GM19324 (cell line): ENCODE measurements around the gene SGMS1.
"Not testable (repeated sequence)": the region's sequence is repeated elsewhere in the genome, so short reads cannot be mapped to it uniquely, and the experiment has no call there.

Source experiments
- ATAC-seq: cut with Tn5 transposase; IDR thresholded peaks from one replicate; pipeline ENCODE4 v1.9.1; 2021; ENCODE audit warnings: mild to moderate bottlenecking, moderate library complexity; ENCODE audit not compliant: unreplicated experiment, low FRiP score

Gene SGMS1

DNA sequence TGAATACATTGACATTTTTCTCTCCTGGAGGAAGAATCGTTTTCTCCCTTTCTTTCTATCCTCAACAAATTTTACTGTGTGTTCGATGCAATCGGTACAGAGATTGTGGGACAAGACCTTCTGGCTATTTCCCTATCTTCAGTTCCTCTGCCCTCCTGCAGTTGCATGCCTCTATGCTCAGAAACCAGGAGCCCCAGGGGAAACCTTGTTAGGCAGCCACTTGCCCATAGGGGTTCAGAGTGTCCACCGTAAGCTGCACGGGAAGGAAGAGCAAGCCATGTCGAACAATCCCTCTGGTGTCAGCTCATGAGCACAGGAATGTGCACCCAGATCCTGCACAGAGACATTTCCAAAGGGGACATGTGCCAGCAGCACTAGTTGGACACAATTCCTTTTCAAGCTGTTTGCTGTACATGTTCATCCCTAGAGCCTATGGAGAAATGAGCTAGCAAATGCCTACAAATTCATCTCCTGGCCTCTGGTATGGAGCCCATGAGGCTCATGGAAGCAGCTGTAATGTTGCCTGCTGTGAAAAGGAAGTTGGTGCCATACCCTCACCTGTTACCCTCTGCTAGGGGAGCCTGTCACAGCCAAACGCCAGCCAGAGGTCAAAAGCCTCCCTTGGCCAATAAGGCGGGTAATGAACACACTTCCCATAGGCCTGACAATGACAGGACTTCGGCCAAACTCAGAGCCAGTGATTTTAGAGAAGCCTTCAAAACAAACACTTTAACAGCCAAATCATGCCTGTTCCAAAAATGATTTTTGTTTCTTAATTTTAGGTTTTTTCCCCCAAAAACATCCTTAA is 336.6 kb downstream of the SGMS1 start:
- no peak for ATAC-seq

DNA sequence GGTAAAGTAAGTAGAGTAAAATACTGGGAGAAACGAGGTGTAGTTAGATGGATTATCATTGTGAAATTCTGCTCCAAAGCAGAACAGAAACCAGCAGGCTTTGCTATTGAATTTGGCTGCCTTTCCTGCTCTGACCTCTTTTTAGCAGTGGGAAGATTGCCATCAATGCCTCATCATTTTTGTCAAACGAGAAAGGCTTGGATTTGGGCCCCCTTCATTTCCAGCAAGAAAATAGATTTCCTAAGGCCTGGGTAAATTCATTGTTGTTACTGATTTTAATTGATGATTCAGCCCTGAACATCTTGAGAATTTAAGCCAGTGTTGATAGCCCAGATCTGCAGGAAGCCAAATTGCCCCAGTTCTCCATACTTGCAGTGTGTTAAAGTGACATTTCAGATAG is 337.2 kb downstream of the SGMS1 start:
- no peak for ATAC-seq

GRCh38 chr10:50281967-50282522 is 341.7 kb downstream of the SGMS1 start:
- no peak for ATAC-seq

DNA sequence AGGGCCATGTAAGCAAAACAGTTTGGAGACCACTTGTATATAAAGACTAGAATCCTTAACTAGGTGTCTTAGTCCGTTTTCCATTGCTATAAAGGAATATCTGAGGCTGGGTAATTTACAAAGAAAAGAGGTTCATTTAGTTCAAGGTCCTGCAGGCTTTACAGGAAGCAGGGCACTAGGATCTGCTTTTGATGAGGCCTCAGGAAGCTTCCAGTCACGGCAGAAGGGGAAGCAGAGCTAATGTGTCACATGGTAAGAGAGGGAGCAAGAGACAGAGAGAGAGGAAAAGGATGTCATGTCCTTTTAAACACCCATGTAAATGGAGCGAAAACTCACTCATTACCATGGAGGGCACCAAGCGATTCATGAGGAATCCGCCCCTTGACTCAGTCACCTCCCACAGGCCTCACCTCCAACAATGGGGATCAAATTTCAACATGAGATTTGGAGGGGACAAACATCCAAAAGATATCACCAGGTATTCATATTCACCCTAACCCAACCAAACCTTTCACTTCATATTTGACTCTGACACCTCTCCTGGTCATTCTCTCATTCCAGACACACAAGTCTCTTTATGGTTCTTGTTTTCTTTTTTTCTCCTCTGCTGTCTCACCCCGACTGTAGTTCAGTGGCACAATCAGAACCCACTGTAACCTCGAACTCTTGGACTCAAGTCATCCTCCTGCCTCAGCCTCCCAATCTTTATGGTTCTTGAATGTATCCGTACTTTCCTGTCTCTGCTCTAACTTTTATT is 342.4 kb downstream of the SGMS1 start:
- ATAC-seq = no peak

- ATAC-seq = no peak
Observed at GRCh38 chr10:50280049-50280841, 343.5 kb downstream of the SGMS1 start.

DNA sequence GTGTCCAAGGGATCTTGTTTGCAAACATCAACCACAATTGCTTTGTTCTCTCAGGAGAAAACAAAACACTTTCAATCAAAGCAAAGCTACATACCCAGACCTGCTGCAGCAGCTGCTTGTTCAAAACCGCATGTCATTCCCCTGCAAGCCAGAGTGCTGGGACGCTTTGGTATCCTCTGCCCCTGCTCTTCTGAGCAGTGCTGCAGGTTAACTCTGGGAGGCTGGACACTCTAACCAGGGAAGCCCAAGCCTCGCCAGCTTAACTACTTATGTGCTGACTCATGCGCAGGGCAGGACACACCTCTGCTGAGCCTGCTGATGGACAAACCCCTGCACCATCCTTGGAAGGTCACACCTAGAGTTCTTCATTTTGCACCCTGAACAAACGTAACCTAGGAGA is 344.3 kb downstream of the SGMS1 start:
- no peak for ATAC-seq

DNA sequence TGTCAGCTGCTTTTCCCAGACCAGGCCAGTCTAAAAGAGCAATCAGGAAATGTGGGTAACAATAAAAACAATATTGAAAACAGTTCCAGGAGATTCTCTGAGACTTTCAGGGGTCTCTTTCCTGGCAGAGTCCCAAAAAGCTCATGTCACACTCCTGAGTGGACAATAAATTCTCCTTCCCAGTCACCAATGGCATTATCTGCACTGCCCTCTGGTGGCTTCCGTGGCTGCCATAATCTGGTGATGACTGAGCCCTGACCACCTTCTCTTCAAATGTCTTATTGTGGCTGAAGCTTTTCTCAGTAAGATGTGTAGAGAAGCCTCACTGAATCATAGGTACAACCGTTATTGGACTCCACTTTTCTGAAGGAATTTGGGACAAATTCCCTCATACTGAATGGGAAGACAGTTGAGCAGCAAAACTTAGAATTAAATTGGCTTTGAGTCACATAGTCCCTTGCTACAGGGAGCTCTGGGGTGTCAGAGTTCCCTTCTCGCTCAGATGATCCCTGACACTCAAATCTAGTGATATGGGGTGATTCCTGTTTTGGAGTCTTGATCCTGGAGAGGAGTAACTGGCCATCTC is 348.0 kb downstream of the SGMS1 start:
- no peak for ATAC-seq

DNA sequence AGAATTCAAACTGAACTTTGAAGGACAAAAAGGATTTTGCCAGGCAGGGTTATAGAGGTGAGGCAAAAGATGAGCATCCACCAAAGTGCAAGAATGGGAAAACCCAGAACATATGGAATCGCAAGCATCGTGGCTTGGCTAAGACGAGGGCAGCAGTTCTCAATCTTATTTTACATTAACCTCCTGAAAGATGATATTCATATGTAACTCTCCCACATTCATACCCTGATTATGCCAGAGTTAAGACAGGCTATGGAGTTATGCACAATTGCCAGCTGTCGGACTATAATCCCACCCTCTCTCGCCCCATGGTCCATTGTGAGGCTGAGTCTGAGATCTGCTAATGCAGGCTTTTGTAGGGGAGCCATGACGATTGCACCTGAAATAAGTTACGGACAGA is 351.2 kb downstream of the SGMS1 start:
- ATAC-seq = no peak

- no peak for ATAC-seq
Observed at GRCh38 chr10:50271564-50272250, 352.0 kb downstream of the SGMS1 start.

- ATAC-seq = not testable (repeated sequence)
Observed at GRCh38 chr10:50267877-50268276, 355.9 kb downstream of the SGMS1 start.

DNA sequence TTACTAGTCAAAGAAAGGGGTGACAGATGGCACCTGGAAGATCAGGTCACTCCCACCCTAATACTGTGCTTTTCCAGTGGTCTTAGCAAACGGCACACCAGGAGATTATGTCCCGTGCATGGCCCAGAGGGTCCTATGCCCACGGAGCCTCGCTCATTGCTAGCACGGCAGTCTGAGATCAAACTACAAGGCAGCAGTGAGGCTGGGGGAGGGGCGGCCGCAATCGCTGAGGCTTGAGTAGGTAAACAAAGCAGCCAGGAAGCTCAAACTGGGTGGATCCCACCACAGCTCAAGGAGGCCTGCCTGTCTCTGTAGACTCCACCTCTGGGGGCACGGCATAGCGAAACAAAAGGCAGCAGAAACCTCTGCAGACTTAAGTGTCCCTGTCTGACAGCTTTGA is 361.1 kb downstream of the SGMS1 start:
- not testable (repeated sequence) for ATAC-seq

GRCh38 chr10:50260791-50261281 is 362.9 kb downstream of the SGMS1 start:
- peak; percentile 90 for ATAC-seq
